HG02798 (cell line): ENCODE measurements around the gene BCL11A.

ENCODE experiments used
- ATAC-seq: cut with Tn5 transposase; IDR thresholded peaks from one replicate; pipeline ENCODE4 v1.9.1; 2021; ENCODE audit warnings: mild to moderate bottlenecking; ENCODE audit not compliant: unreplicated experiment, poor library complexity

BCL11A gene

GRCh38 chr2:60553495-60554073, at the start of gene BCL11A:
Gene BCL11A, minus strand, starts transcription at chr2:60553654. Its CDS starts 384 bp downstream, at chr2:60553270.
- ATAC-seq, result no peak

DNA sequence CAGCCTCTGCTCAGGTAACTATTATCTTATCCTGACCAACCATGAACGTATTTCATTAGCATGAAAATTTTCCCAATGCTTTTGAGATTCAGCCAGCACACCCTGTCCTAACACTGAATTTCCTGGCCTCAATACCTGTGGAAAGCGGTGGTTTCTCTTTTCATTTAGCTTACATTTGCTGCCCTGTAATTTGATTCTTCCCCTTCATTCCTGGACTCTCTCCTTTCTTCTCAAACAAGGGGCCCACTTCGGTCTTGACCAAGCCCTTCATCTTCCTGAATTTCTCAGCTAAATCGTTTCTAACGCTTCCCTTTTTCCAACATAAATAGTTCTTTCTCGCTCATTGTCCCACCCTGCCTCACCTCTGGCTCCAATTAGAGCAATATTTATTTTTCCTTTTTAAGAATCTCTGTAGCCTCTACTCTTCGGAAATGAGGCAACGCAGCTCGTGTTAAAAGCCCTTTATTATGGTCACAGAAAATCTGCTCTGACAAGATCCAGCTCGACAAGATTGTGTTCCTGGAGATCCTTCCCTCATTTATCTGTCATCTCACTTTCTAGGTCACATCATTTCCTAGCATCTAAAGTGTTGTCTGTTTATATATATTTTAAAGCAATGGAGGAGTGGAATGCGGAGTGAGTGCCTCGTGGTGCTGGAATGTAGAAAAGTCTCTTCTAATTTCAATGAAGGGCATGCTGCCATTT, 49.5 kb upstream of the BCL11A start:
- no peak for ATAC-seq

DNA sequence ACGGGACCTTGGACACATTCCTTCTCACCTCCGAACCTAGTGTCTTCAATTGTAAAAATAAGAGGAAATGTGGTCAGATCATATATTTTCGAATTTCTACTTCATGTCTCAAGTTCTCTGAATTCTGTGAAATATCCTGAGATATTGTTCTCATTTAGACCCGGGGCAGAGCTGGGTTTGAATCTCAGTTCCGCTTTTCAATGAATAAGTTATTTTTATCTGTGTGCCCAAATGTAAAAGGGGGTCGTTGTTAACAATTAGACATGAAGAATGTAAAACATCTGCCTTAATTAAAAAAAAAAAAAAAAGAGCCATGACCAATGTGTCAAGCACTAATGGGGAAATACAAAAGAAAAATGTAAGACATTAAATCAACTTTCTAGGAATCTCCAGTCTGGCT, 48.9 kb upstream of the BCL11A start:
- no peak for ATAC-seq

GRCh38 chr2:60598271-60598670, 44.8 kb upstream of the BCL11A start:
- ATAC-seq, result no peak

DNA sequence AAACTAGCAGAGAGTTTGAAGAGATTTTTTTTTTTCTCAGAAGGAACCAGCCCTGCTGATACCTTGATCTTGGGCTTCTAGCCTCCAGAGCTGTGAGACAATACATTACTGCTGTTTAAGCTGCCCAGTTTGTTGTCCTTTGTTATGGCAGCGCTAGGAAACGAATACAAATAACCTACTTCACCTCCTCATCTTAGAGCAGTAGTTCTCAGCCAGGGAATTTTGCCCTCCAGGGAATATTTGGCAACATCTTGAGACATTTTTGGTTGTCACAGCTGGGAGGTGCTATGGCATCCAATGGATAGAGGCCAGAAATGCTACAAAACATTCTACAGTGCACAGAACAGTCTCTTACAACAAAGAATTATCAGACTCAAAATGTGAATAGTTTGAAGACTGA, 43.9 kb upstream of the BCL11A start:
- no peak for ATAC-seq

- ATAC-seq, result no peak
Measured at GRCh38 chr2:60596411-60596810, 43.0 kb upstream of the BCL11A start.

DNA sequence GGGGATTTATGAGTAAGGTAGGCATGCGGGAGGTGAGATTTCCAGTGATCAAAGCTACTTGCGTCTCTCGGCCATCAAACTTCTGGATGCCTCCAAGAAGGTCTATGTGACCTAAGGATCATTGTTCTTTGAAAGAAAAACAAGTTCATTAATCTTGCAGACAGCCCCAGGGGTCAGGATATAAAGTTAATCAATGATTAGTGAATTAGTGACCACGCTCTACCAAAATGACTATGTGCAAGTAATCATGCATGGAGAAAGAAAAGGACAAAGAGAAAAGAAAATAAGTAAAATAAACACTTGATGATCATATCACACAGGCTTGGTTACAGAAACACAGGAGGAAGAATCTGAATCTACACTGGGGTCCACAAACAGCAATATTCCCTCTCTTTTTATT, 42.5 kb upstream of the BCL11A start:
- no peak for ATAC-seq

GRCh38 chr2:60589104-60589503, 35.6 kb upstream of the BCL11A start:
- no peak for ATAC-seq

GRCh38 chr2:60586081-60586480, 32.6 kb upstream of the BCL11A start:
- no peak for ATAC-seq

DNA sequence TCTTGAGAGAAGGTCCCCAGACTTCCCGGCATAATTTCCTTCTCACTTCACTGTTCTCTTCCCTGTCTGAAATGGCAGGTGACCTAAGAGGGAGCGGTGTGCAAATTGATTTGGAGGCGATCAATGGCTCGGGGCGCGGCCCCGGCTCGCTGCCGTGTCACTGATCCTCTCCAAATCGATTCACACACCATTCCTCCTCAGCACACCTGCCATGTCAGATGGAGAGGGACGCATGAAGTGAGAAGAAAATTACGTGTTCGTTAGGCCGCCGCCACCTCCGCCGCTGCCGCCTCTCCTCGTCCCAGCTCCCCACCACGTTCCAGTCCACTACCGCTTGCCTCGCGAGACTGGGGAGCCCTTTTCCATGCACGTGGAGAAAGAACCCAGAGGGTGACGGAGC, 31.8 kb upstream of the BCL11A start:
- ATAC-seq, result no peak

GRCh38 chr2:60583604-60584003, 30.1 kb upstream of the BCL11A start:
- no peak for ATAC-seq

DNA sequence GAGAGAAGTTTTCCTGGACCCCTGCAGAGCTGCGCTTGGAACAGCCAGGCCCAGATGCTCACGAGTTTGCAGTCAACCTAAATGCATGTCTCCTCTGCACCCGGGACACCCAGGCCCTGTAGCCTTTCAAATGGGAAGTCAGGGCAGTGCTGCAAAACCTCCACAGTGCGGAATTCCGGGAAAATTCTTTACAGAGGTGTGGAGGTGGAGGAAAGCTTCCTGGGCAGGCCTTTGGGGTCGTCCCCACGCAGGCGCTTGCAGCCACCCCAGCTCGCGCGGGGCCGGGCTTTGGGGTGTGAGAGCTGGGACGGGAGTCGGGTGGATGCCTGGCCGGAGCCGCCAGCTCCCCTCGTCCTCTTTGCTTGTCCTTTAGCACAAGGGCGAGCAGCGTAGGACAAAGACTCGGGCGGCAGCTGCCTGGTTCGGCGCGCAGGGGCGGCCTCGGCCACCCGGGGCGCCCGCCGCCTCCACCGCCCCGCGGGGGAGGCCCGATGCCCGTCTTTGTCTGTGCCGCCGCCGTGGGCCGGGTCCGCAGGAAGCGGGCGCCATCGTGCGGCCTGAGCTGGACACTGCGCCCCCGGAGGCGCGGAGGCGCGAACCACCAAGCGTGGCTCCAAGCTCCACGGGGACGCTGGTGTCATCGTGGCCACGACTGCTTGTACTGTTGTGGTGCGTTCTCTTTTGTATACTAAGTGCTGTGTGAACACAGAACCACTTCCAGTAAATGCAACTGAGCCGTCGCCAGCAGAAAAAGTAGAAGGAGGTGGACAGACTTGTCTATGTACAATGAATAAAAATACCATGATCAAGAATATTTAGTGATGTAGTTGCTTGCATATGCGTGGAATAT, 28.2 kb upstream of the BCL11A start:
- ATAC-seq, result peak; percentile 98

DNA sequence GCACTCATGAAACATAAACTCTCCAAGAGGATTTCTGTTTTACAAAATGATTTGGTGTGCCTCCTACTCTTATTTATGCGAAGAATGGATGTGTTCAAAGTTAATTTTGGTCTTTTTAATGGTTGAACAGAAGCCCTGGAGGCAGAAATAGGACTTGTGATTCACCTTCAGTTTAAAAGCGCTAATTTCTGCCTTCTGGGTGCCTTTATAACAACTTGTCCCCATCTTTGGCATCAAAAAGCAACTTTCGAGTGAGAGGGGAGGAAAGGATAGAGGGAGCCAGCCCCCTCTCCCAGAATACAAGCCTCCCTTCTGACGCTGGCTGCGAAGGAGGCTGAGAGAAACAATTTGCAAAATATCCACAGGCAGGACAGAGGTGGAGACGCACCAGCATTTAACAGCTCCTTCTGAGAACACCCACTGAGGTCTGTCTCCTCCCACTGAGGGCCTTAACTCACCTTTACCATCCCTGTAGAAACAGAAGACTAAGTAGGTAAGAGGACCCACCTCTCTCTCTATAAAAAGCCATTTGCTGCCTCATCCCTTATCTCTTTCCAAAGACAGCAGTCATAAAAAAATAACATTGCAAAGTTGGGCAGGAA, 24.3 kb upstream of the BCL11A start:
- no peak for ATAC-seq

DNA sequence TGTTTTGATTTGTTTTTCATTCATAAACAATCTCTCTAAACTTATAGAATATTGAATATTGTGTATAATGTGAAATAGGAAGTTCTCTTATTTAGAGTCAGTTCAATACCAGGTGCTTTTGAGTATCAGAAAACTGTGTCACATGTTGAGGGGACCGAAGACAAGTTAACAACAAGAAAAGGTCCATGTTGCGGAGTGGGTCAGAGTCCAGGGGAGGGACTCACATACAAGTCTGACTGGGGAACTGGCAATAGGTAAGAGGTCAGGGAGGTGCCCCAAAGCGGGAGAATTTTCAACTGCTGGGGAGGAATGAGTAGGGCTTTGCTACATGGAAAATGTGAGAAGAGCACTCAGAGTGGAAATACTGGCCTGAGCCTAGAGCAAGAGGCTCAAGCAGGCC, 19.8 kb upstream of the BCL11A start:
- no peak for ATAC-seq

DNA sequence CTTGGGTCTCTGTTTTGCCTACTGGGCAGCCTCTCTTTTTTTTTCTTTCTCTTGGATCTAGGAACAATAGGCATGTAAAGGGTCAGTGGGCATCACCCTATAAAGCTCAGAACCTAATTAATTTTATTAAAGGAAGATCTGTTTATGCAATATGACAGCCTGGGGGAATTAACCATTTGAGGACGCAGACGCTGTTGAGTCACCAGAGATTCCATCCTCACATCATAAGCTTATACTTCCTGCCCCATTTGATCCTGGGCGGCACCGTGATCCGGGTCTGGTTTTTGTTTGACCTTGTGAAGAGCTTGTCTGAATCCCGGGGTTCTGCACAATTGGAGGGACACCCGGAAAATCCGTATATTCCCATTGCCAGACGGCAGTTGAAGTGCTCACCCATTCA, 16.8 kb upstream of the BCL11A start:
- ATAC-seq, result no peak

- ATAC-seq, result no peak
Measured at GRCh38 chr2:60569680-60570111, 16.2 kb upstream of the BCL11A start.

DNA sequence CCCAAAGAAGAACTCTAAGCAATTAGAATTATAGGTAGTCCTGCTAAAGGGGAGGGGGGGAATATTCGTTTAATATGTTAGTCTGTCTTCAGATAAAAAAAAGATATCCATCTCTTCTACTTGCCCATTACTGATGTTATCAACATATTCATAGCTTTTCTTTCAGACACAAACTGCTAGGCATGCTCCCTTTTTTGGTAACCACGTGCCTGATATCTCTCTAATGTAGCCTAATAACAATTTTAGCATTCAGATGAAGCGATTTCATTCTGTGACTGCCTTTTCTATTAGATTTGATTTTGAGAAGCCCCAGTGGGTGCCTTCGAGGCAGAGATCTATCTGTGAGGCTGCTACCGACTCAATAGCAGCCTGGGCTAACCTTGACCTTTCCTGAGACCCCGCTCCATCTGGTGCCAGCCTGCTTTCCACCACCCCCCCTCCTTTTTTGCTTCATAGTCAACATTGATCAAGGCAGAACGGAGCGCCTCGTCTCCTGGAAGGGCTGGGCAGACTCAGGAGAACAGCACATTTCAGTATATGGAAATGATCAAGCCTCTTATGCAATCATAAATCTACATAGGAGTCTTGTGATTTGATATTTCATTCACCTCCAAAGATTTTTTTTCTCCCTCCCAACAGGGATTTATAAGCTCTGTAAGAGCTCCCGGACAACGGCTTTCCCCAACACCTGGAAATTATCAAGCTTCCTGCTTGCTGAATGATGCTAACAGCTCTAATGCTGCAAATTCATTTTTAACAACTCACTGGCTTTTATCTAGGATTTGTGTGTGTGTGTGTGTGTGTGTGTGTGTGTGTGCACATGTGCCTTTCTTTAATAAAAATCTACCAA, 14.7 kb upstream of the BCL11A start:
- ATAC-seq, result no peak

- ATAC-seq, result no peak
Measured at GRCh38 chr2:60567096-60567495, 13.6 kb upstream of the BCL11A start.

DNA sequence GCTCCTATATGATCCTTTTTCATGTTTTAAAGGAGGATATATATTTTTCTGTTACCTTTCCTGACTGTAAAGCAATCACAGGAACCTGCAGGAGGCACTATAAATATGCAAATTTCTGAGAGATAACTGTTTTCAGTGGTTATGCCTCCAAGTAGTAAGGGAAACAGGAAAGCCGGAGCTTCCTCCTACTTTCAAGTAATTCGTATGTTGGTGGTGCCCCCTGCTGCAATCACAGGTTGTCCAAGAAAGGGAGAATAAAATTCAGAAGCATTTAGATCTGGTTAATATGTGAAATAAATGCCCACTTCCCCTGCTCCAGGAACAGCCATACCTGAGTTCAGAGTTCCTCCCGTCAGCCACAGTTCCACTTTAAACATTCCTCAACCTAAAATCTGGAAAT, 12.0 kb upstream of the BCL11A start:
- no peak for ATAC-seq
